ENCODE measurements around the gene CACHD1. TPM values are rescaled to one million over a fixed set of nuclear protein-coding genes. Genes with fewer than 3 reads are reported as not detected.

Gene CACHD1
- total RNA-seq, 1 experiment from 2014 or later, result 8.4 TPM

- no peak for TF ChIP-seq ZBTB33 (IDR thresholded peaks at IDR 0.05; ENCODE audit: extremely low read depth, insufficient replicate concordance, low read length)
- no peak for TF ChIP-seq CEBPB (IDR thresholded peaks at IDR 0.05; ENCODE audit: low read depth)
- no peak for TF ChIP-seq JUND (IDR thresholded peaks at IDR 0.05)
- no peak for TF ChIP-seq SIN3A (IDR thresholded peaks at IDR 0.05; ENCODE audit: low read depth)
- TF ChIP-seq FOSL1 (IDR thresholded peaks at IDR 0.05; ENCODE audit: low read depth), result no peak
- TF ChIP-seq ZNF274 (IDR thresholded peaks at IDR 0.05; ENCODE audit: low read depth, low read length), result no peak
- TF ChIP-seq SP1 (IDR thresholded peaks at IDR 0.05; ENCODE audit: low read depth), result no peak
- no peak for TF ChIP-seq ZFX (IDR thresholded peaks at IDR 0.05)
- TF ChIP-seq EZH2phosphoT487 (IDR thresholded peaks at IDR 0.05; ENCODE audit: borderline replicate concordance), result no peak
- no peak for DNase-seq (ENCODE audit: low read depth, low spot score)
- Histone ChIP-seq H3K9me3 (ENCODE audit: control insufficient read depth in 1 of 2, insufficient read depth in 1 of 2, low read depth in 1 of 2, low read length in 2 of 2) (no peaks in the 10 kb centered on the region; a peak in 1 of 4 replicates), H3K79me2 (ENCODE audit: insufficient read depth, low read length) (no peaks in the 10 kb centered on the region), H3K36me3 (ENCODE audit: control insufficient read depth in 1 of 2, insufficient read depth in 2 of 2, low read length in 2 of 2) (no peaks in the 10 kb centered on the region), H3K4me3 (replicated peaks in 1 of 2; ENCODE audit: low read depth in 1 of 2, low read length in 2 of 2) (no peak overlapping the region), H3K9ac (ENCODE audit: low read length) (no peak overlapping the region), H3K4me2 (ENCODE audit: low read length) (no peak overlapping the region), H3K9me2 (ENCODE audit: insufficient read depth) (no peaks in the 10 kb centered on the region), H3K4me1 (ENCODE audit: control insufficient read depth in 1 of 2, insufficient read depth in 2 of 2, low read length in 2 of 2) (no peaks in the 10 kb centered on the region), H4K20me1 (ENCODE audit: insufficient read depth) (no peaks in the 10 kb centered on the region), H2AFZ (ENCODE audit: low read depth, low read length, poor library complexity, severe bottlenecking) (no peak overlapping the region), H3K27ac (ENCODE audit: low read depth, low read length) (no peak overlapping the region), H3K27me3 (ENCODE audit: insufficient read depth, low read length) (no peaks in the 10 kb centered on the region)
- CTCF ChIA-PET, result no interaction called here
- intact Hi-C loops (cut with micrococcal nuclease), result no loop called here
- RAD21 ChIA-PET (ENCODE audit: low non-redundant PET in 1 of 2, low total read pairs in 2 of 2, uncharacterized antibody in 2 of 2, unreplicated experiment in 2 of 2), result no interaction called here
- POLR2A ChIA-PET, result no interaction called here
- ATAC-seq, result no peak
- no TSS peak for BruUV-seq (replicated peaks)
Observed at GRCh38 chr1:64568171-64568450, 98.2 kb downstream of the CACHD1 start.

- BruUV-seq (replicated peaks), result no TSS peak
- Histone ChIP-seq H3K9me3 (ENCODE audit: control insufficient read depth in 1 of 2, insufficient read depth in 1 of 2, low read depth in 1 of 2, low read length in 2 of 2) (no peaks in the 10 kb centered on the region), H3K36me3 (ENCODE audit: control insufficient read depth in 1 of 2, insufficient read depth in 2 of 2, low read length in 2 of 2) (no peaks in the 10 kb centered on the region), H3K79me2 (ENCODE audit: insufficient read depth, low read length) (no peaks in the 10 kb centered on the region), H3K9ac (ENCODE audit: low read length) (no peak overlapping the region), H3K27me3 (ENCODE audit: insufficient read depth, low read length) (no peaks in the 10 kb centered on the region), H3K4me2 (ENCODE audit: low read length) (no peak overlapping the region), H3K4me1 (ENCODE audit: control insufficient read depth in 1 of 2, insufficient read depth in 2 of 2, low read length in 2 of 2) (no peaks in the 10 kb centered on the region), H2AFZ (ENCODE audit: low read depth, low read length, poor library complexity, severe bottlenecking) (no peak overlapping the region), H3K4me3 (replicated peaks in 1 of 2; ENCODE audit: low read depth in 1 of 2, low read length in 2 of 2) (no peak overlapping the region), H3K9me2 (ENCODE audit: insufficient read depth) (no peaks in the 10 kb centered on the region), H3K27ac (ENCODE audit: low read depth, low read length) (no peak overlapping the region), H4K20me1 (ENCODE audit: insufficient read depth) (no peaks in the 10 kb centered on the region)
- ChIA-PET POLR2A (no interaction called here), RAD21 (ENCODE audit: low non-redundant PET in 1 of 2, low total read pairs in 2 of 2, uncharacterized antibody in 2 of 2, unreplicated experiment in 2 of 2) (no interaction called here), CTCF (no interaction called here)
- DNase-seq (ENCODE audit: low read depth, low spot score), result no peak
- intact Hi-C loops (cut with micrococcal nuclease), result no loop called here
- TF ChIP-seq FOSL1 (IDR thresholded peaks at IDR 0.05; ENCODE audit: low read depth), result no peak
- no peak for ATAC-seq
Observed at GRCh38 chr1:64569411-64569810, 99.5 kb downstream of the CACHD1 start.

Data from HCT116 (cell line).